Measurements from ENCODE around the gene TMOD2.

The TMOD2 gene

DNA sequence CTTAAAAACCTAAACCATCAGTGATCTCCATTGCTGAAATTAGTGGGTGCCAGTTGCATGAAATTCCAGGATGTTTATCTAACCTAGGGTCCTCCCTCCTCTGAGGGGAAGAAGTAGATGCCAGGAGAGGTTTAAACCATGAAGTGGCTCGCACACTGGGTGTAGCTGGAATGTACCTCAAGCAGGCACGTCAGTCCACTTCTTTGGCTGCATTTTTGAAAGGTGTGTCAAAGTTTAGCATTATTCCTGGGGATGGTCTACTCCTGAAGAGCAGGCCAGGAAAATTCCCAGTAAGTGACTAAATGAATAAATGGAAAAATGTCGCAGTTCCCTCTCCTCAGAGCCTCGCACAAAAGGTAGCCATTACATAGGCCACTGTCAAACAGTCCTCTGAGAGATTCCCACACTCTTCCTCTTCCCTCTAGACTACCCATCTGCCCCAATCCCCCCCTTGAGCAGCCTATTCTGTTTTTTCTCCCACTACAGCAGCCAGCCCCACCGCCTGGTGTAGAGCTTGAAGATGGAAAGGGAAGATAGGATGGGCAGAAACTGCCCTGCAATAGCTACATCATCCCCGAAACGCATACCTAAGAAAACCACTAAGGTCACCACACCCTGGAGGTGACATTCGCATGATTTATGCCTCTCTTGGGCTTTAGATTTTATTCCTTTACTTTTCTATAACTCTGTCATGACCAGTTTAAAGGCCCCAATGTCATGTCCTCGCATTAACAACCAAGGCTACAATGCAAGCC lies 77.4 kb downstream of the TMOD2 start:
- TF ChIP-seq, protein P1, sequence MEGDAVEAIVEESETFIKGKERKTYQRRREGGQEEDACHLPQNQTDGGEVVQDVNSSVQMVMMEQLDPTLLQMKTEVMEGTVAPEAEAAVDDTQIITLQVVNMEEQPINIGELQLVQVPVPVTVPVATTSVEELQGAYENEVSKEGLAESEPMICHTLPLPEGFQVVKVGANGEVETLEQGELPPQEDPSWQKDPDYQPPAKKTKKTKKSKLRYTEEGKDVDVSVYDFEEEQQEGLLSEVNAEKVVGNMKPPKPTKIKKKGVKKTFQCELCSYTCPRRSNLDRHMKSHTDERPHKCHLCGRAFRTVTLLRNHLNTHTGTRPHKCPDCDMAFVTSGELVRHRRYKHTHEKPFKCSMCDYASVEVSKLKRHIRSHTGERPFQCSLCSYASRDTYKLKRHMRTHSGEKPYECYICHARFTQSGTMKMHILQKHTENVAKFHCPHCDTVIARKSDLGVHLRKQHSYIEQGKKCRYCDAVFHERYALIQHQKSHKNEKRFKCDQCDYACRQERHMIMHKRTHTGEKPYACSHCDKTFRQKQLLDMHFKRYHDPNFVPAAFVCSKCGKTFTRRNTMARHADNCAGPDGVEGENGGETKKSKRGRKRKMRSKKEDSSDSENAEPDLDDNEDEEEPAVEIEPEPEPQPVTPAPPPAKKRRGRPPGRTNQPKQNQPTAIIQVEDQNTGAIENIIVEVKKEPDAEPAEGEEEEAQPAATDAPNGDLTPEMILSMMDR (IDR thresholded peaks at IDR 0.05; ENCODE audit: insufficient read depth, low read length, poor library complexity, severe bottlenecking), result no peak
- no peak for DNase-seq (ENCODE audit: extremely low read depth, insufficient read length)
- Histone ChIP-seq H3K36me3 (ENCODE audit: control insufficient read depth, insufficient read depth, low read length) (no peaks in the 10 kb centered on the region), H3K4me3 (replicated peaks; ENCODE audit: low read depth, low read length) (no peak overlapping the region), H3K27me3 (replicated peaks; ENCODE audit: control insufficient read depth, insufficient read depth, low read length) (no peaks in the 10 kb centered on the region)

DNA sequence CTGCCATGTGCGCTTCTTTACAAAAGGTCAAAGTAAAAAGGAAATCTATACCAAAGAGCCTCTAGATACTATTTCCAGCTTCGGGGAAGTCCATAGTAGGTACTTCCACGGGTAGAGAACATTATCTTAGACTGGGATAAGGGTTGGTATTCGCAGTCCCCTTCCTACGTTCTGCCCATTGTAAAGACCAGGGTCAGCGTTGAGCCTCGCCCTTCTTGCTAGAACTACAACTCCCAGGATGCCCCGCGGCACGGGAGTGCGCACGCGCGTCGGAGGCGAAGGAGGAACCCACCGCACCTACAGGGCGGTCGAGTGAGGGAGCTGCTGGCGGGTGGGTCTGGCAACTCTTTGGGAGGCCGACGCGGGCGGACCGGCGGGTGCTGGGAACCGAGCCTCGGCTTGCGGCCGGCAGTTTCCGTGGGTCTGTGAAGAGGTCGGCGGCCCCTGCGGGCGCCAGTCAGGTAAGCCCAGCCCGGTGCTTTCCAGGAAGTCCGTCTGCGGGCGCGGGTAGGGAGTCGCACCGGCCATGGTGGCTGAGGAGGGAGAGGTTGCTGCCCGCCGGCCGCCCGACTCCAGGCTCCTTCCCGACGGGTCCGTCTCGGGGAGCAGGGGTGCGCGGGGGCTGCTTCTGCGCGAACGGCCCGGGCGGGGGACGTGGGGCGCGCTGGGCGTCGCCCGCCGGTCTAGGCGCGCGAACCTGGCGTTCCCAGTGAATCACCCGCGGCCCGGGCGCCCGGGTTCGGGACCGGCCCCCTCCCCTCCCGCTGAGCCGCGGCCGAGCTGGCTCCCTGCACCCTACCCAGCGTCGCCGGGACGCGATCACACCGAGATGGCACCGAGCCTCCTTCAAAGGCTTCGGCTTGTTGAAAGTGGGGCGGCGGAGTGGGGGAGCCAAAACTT lies 78.2 kb downstream of the TMOD2 start, which contains the start of gene TMOD3:
Gene TMOD3 (plus strand): TSS at position 278 of the 900 bp plus-strand sequence. CDS start 33,232 bp downstream, outside the sequence.
- no peaks in the 10 kb centered on the region for H3K27me3 ChIP-seq (replicated peaks; ENCODE audit: control insufficient read depth, insufficient read depth, low read length)
- TF ChIP-seq, protein P1 (IDR thresholded peaks at IDR 0.05; ENCODE audit: insufficient read depth, low read length, poor library complexity, severe bottlenecking), result no peak
- peak; percentile 96 for DNase-seq (ENCODE audit: extremely low read depth, insufficient read length)
- H3K4me3 ChIP-seq (replicated peaks; ENCODE audit: low read depth, low read length), result peak within 1 kb of the TSS; percentile 85
- no peaks in the 10 kb centered on the region for H3K36me3 ChIP-seq (ENCODE audit: control insufficient read depth, insufficient read depth, low read length)

DNA sequence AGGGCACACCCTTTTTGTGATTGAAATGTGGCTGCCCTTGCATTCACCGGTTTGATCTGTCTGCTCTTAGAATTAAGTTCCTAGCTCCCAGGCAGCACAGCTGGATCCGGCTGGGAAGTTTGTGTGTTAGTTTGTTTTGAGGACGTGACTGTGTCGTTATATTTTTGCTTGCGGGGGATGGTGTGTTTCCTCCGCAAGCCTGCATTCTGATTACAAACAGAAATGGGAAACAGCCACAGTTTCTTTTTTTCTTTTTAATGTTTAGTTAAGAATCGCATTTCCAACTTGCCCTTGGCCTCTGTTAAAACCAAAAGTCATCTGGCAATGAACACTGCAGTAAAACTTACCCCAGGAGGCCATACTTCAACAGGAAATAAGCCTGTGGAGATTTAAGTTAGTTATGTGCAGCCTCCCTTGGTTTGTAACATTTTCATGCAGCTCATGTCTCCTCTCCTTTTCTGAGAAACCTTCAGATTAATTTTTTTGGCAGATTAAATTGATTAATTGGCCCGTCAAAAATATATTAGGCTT lies 78.9 kb downstream of the TMOD2 start:
- Histone ChIP-seq H3K27me3 (replicated peaks; ENCODE audit: control insufficient read depth, insufficient read depth, low read length) (no peaks in the 10 kb centered on the region), H3K4me3 (replicated peaks; ENCODE audit: low read depth, low read length) (peak overlapping the region; percentile 85), H3K36me3 (ENCODE audit: control insufficient read depth, insufficient read depth, low read length) (no peaks in the 10 kb centered on the region)
- peak; percentile 13 for DNase-seq (ENCODE audit: extremely low read depth, insufficient read length)
- TF ChIP-seq, protein P1 (IDR thresholded peaks at IDR 0.05; ENCODE audit: insufficient read depth, low read length, poor library complexity, severe bottlenecking), result no peak

DNA sequence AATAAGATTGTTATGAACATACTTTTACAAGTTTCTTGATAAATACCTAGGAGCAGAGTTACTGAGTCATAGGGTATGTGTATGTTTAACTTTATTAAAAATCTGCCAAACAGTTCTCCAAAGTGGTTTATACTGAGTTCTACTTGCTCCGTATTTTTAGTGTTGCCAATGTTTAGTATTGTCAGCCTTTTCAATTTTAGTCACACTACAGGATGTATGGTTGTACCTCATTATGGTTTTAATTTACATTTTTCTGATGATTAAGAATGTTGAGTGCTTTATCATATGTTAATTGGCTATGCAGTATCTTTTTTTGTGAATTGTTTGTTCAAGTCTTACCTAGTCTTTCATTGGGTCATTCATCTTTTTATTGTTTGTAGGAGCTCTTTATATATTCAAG lies 82.4 kb downstream of the TMOD2 start:
- TF ChIP-seq, protein P1 (IDR thresholded peaks at IDR 0.05; ENCODE audit: insufficient read depth, low read length, poor library complexity, severe bottlenecking), result no peak
- no peak overlapping the region for H3K4me3 ChIP-seq (replicated peaks; ENCODE audit: low read depth, low read length)
- H3K27me3 ChIP-seq (replicated peaks; ENCODE audit: control insufficient read depth, insufficient read depth, low read length), result no peaks in the 10 kb centered on the region
- DNase-seq (ENCODE audit: extremely low read depth, insufficient read length), result no peak
- no peaks in the 10 kb centered on the region for H3K36me3 ChIP-seq (ENCODE audit: control insufficient read depth, insufficient read depth, low read length)

DNA sequence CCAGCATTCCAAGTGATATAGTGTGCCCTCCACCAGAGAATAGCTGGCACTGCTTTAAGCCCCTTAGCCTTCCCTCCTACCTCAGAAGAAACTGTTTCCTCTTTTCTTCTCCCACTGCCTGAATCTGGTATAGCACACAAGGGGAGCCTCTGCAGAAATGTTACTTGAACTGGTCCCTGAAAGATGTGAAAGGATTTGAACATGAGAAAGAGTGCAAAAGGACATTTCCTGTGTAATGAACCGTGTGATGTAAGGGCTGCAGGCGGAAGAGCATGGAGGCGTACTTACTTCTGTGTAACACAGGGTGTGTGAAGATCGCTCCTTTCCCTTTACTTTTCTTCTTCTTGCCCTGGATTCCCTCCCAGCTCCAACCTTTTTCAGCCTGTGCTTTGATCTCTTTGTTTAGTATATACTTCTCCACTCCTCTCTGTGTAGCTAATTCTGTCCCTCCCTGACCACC lies 86.4 kb downstream of the TMOD2 start:
- Histone ChIP-seq H3K27me3 (replicated peaks; ENCODE audit: control insufficient read depth, insufficient read depth, low read length) (no peaks in the 10 kb centered on the region), H3K36me3 (ENCODE audit: control insufficient read depth, insufficient read depth, low read length) (no peaks in the 10 kb centered on the region), H3K4me3 (replicated peaks; ENCODE audit: low read depth, low read length) (no peak overlapping the region)
- DNase-seq (ENCODE audit: extremely low read depth, insufficient read length), result peak; percentile 30
- TF ChIP-seq, protein P1 (IDR thresholded peaks at IDR 0.05; ENCODE audit: insufficient read depth, low read length, poor library complexity, severe bottlenecking), result no peak

All from GM06990 (cell line).